RPMI7951 (cell line): Measurements from ENCODE around the gene KRCC1. TPM values are rescaled to one million over a fixed set of nuclear protein-coding genes. Genes with fewer than 3 reads are reported as not detected.
A peak's percentile ranks its signal among the peaks of the same experiment; 100 is the strongest.
"Not testable (repeated sequence)": the region's sequence is repeated elsewhere in the genome, so short reads cannot be mapped to it uniquely, and the experiment has no call there.

ENCODE experiments used
- DNase-seq: peaks from one replicate; pipeline ENCODE4 v3.0.0-alpha.2; 2012; ENCODE audit warnings: low read depth
- total RNA-seq: library from RNA; depleted of rRNA; stranded (reverse); fragments of >200 nt; shearing (Covaris generic); gene quantifications from 2 replicates; pipeline ENCODE4 v1.2.3, GENCODE V29; 2014

The KRCC1 gene
- total RNA-seq, 1 experiment from 2014 or later: 36.2 TPM

GRCh38 chr2:88042476-88042875 is 13.1 kb downstream of the KRCC1 start:
- DNase-seq: no peak

- DNase-seq: peak; percentile 86
Observed at GRCh38 chr2:88038263-88039105, 17.1 kb downstream of the KRCC1 start.

- no peak for DNase-seq
Observed at GRCh38 chr2:88036606-88037005, 19.0 kb downstream of the KRCC1 start.

GRCh38 chr2:88036182-88036581 is 19.4 kb downstream of the KRCC1 start:
- DNase-seq: no peak

GRCh38 chr2:88032070-88032702 is 23.4 kb downstream of the KRCC1 start:
- DNase-seq: no peak

- no peak for DNase-seq
Observed at GRCh38 chr2:88028931-88029330, 26.7 kb downstream of the KRCC1 start.

- DNase-seq: no peak
Observed at GRCh38 chr2:88027697-88028389, 27.7 kb downstream of the KRCC1 start.

GRCh38 chr2:88024509-88024908 is 31.1 kb downstream of the KRCC1 start:
- no peak for DNase-seq

- DNase-seq: no peak
Observed at GRCh38 chr2:88022669-88022921, 33.0 kb downstream of the KRCC1 start.

- DNase-seq: no peak
Observed at GRCh38 chr2:88019985-88020384, 35.6 kb downstream of the KRCC1 start.

GRCh38 chr2:88018909-88019308 is 36.7 kb downstream of the KRCC1 start:
- DNase-seq: no peak

GRCh38 chr2:88018077-88018805 is 37.3 kb downstream of the KRCC1 start:
- DNase-seq: peak; percentile 17

GRCh38 chr2:88017780-88018038 is 37.9 kb downstream of the KRCC1 start:
- not testable (repeated sequence) for DNase-seq

- no peak for DNase-seq
Observed at GRCh38 chr2:88016960-88017779, 38.4 kb downstream of the KRCC1 start.

GRCh38 chr2:88016086-88016959 is 39.3 kb downstream of the KRCC1 start, which contains the start of gene RNU2-63P:
RNU2-63P (minus strand) TSS chr2:88016547.
- no peak for DNase-seq

- DNase-seq: peak; percentile 30
Observed at GRCh38 chr2:88011011-88011410, 44.6 kb downstream of the KRCC1 start.

- DNase-seq: no peak
Observed at GRCh38 chr2:88010136-88010535, 45.4 kb downstream of the KRCC1 start.

GRCh38 chr2:88006912-88007439 is 48.6 kb downstream of the KRCC1 start:
- no peak for DNase-seq

GRCh38 chr2:88005776-88006175 is 49.8 kb downstream of the KRCC1 start:
- no peak for DNase-seq

- no peak for DNase-seq
Observed at GRCh38 chr2:88003074-88003755, 52.4 kb downstream of the KRCC1 start.
